GM12878 (cell line): ENCODE data around the gene RCE1.
"Not testable (repeated sequence)": the region's sequence is repeated elsewhere in the genome, so short reads cannot be mapped to it uniquely, and the experiment has no call there.

ENCODE experiments used
- CEBPB ChIP-seq, 2 experiments: fragments of 150-350 bp in 1 of 2; IDR thresholded peaks; 2 replicates each; pipeline ENCODE4 v1.6.1; 2012 to 2014; ENCODE audit warnings: low read depth in 2 of 2, low read length in 2 of 2, borderline replicate concordance in 1 of 2, inconsistent platforms in 1 of 2
- CHD4 ChIP-seq: fragments of 200-600 bp; sonication (generic); IDR thresholded peaks from 2 replicates; pipeline ENCODE4 v1.6.1; 2016; ENCODE audit warnings: mild to moderate bottlenecking
- CTCF ChIP-seq, 3 experiments: IDR thresholded peaks in 2 of 3; conservative IDR thresholded peaks in 1 of 3; 2 replicates each; pipeline ENCODE4 v1.5.1; 2011; ENCODE audit warnings: low read depth in 3 of 3, low read length in 3 of 3, mild to moderate bottlenecking in 3 of 3, control low read depth in 2 of 3, moderate library complexity in 2 of 3, inconsistent platforms in 1 of 3, mixed read lengths in 1 of 3; ENCODE audit not compliant: control insufficient read depth in 2 of 3, insufficient read depth in 1 of 3; ENCODE audit errors: extremely low read depth in 1 of 3
- GABPA ChIP-seq: IDR thresholded peaks from 2 replicates; pipeline ENCODE4 v1.6.1; 2014; ENCODE audit warnings: antibody characterized with exemption, low read depth, mild to moderate bottlenecking, inconsistent platforms
- KDM1A ChIP-seq: fragments of 200-600 bp; sonication (generic); IDR thresholded peaks from 2 replicates; pipeline ENCODE4 v1.6.1; 2016; ENCODE audit warnings: borderline replicate concordance
- MAX ChIP-seq: IDR thresholded peaks from 2 replicates; pipeline ENCODE4 v1.6.1; 2012; ENCODE audit warnings: low read depth, low read length, improper control_type of control experiment
- NBN ChIP-seq: fragments of 450-650 bp; IDR thresholded peaks from 2 replicates; pipeline ENCODE4 v1.6.1; 2016
- NR2F1 ChIP-seq: fragments of 450-650 bp; conservative IDR thresholded peaks from 2 replicates; pipeline ENCODE4 v1.6.1; 2017; ENCODE audit warnings: mild to moderate bottlenecking
- PBX3 ChIP-seq: IDR thresholded peaks from 2 replicates; pipeline ENCODE4 v1.6.1; 2011; ENCODE audit warnings: mild to moderate bottlenecking, low read depth, low read length, moderate library complexity; ENCODE audit not compliant: insufficient replicate concordance
- POLR2A ChIP-seq: IDR thresholded peaks from 2 replicates; pipeline ENCODE4 v1.6.1; 2011; ENCODE audit warnings: low read depth, mild to moderate bottlenecking, low read length
- RCOR1 ChIP-seq: conservative IDR thresholded peaks from 2 replicates; pipeline ENCODE4 v1.6.1; 2012; ENCODE audit warnings: low read depth, low read length, improper control_type of control experiment
- SUPT20H ChIP-seq: IDR thresholded peaks from 2 replicates; pipeline ENCODE4 v1.6.1; 2011; ENCODE audit warnings: low read depth, mild to moderate bottlenecking, low read length, moderate library complexity, borderline replicate concordance; ENCODE audit not compliant: control insufficient read depth
- TCF7 ChIP-seq: IDR thresholded peaks from 2 replicates; pipeline ENCODE4 v1.6.1; 2014; ENCODE audit warnings: antibody characterized with exemption, borderline replicate concordance
- USF1 ChIP-seq: IDR thresholded peaks from 2 replicates; pipeline ENCODE4 v1.6.1; 2011; ENCODE audit warnings: borderline replicate concordance, low read depth, mild to moderate bottlenecking, moderate library complexity, mixed read lengths, low read length; ENCODE audit not compliant: insufficient read depth; ENCODE audit errors: extremely low read length

- not testable (repeated sequence) for TF ChIP-seq CTCF (IDR thresholded peaks at IDR 0.05 in 2 of 3, conservative IDR thresholded peaks at IDR 0.05 in 1 of 3; ENCODE audit: control insufficient read depth in 2 of 3, extremely low read depth in 1 of 3, insufficient read depth in 1 of 3, low read depth in 3 of 3, low read length in 3 of 3); CHD4; CEBPB (IDR thresholded peaks at IDR 0.05; ENCODE audit: borderline replicate concordance in 1 of 2, low read depth in 2 of 2, low read length in 2 of 2); KDM1A; POLR2A; USF1; RCOR1; MAX; PBX3; NR2F1; TCF7; SUPT20H; GABPA; NBN
Observed at GRCh38 chr11:66799815-66800214, 43.4 kb upstream of the RCE1 start.
